Nephron progenitor cell (in vitro differentiated cells): Measurements from ENCODE around the gene PARN.

Source experiments
- DNase-seq: peaks from one replicate; pipeline ENCODE4 v3.0.0; 2021
- H3K27ac Mint-ChIP-seq: 2 replicates; pipeline ENCODE4 v1.8.0; 2021; ENCODE audit warnings: mild to moderate bottlenecking, moderate library complexity, mixed read lengths
- H3K27me3 Mint-ChIP-seq: 2 replicates; pipeline ENCODE4 v1.8.0; 2021; ENCODE audit warnings: mild to moderate bottlenecking, low read depth, mixed read lengths; ENCODE audit not compliant: poor library complexity
- H3K36me3 Mint-ChIP-seq: 2 replicates; pipeline ENCODE4 v1.8.0; 2021; ENCODE audit warnings: low read depth, mixed read lengths
- H3K4me1 Mint-ChIP-seq: 2 replicates; pipeline ENCODE4 v1.8.0; 2021; ENCODE audit warnings: mixed read lengths
- H3K4me3 Mint-ChIP-seq: 2 replicates; pipeline ENCODE4 v1.8.0; 2021; ENCODE audit warnings: mild to moderate bottlenecking, moderate library complexity, mixed read lengths
- H3K9me3 Mint-ChIP-seq: 2 replicates; pipeline ENCODE4 v1.8.0; 2021; ENCODE audit warnings: mild to moderate bottlenecking, moderate library complexity, mixed read lengths
- TF ChIP-seq, protein P1 (sequence below): fragments of 200-600 bp; sonication (generic); IDR thresholded peaks from 2 replicates; pipeline ENCODE4 v1.5.0; 2021; ENCODE audit warnings: antibody characterized with exemption

The PARN gene

GRCh38 chr16:14609716-14610115 lies 20.3 kb downstream of the PARN start:
- H3K4me3 Mint-ChIP-seq, result no peak overlapping the region
- TF ChIP-seq, protein P1, sequence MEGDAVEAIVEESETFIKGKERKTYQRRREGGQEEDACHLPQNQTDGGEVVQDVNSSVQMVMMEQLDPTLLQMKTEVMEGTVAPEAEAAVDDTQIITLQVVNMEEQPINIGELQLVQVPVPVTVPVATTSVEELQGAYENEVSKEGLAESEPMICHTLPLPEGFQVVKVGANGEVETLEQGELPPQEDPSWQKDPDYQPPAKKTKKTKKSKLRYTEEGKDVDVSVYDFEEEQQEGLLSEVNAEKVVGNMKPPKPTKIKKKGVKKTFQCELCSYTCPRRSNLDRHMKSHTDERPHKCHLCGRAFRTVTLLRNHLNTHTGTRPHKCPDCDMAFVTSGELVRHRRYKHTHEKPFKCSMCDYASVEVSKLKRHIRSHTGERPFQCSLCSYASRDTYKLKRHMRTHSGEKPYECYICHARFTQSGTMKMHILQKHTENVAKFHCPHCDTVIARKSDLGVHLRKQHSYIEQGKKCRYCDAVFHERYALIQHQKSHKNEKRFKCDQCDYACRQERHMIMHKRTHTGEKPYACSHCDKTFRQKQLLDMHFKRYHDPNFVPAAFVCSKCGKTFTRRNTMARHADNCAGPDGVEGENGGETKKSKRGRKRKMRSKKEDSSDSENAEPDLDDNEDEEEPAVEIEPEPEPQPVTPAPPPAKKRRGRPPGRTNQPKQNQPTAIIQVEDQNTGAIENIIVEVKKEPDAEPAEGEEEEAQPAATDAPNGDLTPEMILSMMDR, result no peak
- H3K4me1 Mint-ChIP-seq, result peaks cover 5% of the 10 kb centered on the region
- DNase-seq, result no peak
- peaks cover 34% of the 10 kb centered on the region for H3K36me3 Mint-ChIP-seq
- no peaks in the 10 kb centered on the region for H3K9me3 Mint-ChIP-seq
- H3K27me3 Mint-ChIP-seq, result no peaks in the 10 kb centered on the region
- no peak overlapping the region for H3K27ac Mint-ChIP-seq

DNA sequence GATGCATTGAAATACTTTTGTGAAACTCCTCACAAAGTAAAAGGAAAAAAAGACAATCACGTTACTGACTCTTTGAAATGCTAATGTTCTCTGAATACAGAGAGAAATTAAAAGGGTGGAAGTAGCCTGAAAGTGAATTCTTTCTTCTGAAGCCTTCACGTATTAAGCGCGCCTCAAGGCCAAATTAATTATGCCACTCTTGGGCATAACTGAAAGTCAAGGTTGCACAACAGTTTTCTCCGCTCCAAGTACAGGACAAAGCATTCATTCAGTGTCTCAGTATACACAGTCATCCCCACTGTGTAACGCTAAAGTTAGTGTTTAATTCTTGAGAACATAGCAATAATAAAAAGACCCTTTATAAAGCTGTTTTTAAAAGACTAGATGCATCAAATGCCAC lies 21.5 kb downstream of the PARN start:
- H3K27ac Mint-ChIP-seq, result no peak overlapping the region
- DNase-seq, result no peak
- TF ChIP-seq, protein P1, result no peak
- no peak overlapping the region for H3K4me3 Mint-ChIP-seq
- H3K9me3 Mint-ChIP-seq, result no peaks in the 10 kb centered on the region
- no peaks in the 10 kb centered on the region for H3K27me3 Mint-ChIP-seq
- H3K4me1 Mint-ChIP-seq, result peaks cover 5% of the 10 kb centered on the region
- peaks cover 31% of the 10 kb centered on the region for H3K36me3 Mint-ChIP-seq

DNA sequence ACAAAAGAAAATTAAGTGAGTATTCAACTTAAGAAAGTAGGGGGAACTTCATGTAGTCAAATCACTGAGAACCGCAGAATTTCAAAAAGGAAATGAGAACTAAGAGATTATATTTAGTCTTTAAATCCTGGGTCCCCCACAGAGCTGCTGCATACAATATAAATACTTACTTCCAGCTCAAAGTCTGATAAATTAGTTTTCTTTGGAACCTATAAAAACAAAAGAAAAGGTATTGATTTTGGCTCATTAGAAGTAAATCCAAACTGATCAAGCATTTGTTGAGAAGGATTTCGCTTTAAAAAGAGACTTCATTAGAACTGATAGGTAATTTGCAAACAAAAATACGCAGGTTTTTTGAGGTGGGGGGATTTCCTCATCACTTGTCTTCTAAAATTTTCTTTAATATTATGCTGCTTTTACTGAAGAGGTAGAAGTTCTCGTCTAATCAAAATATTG lies 21.9 kb downstream of the PARN start:
- TF ChIP-seq, protein P1, result no peak
- H3K4me3 Mint-ChIP-seq, result no peak overlapping the region
- H3K4me1 Mint-ChIP-seq, result peaks cover 5% of the 10 kb centered on the region
- peaks cover 32% of the 10 kb centered on the region for H3K36me3 Mint-ChIP-seq
- H3K27me3 Mint-ChIP-seq, result no peaks in the 10 kb centered on the region
- no peaks in the 10 kb centered on the region for H3K9me3 Mint-ChIP-seq
- DNase-seq, result no peak
- no peak overlapping the region for H3K27ac Mint-ChIP-seq

DNA sequence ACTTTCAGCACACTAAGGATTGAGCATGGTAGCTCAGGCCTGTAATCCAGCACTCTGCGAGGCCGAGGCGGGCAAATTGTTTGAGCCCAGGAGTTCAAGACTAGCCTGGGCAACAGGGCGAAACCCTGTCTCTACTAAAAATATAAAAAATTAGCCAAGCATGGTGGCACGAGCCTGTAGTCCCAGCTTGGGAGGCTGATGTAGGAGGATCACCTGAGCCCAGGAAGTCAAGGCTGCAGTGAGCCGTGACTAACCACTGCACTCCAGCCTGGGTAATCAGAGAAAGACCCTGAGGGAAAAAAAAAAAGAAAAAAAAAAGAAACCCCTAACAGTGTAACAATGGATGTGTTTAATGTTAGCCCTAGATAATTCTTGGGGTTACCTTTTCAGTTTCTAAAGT lies 24.0 kb downstream of the PARN start:
- TF ChIP-seq, protein P1, result no peak

DNA sequence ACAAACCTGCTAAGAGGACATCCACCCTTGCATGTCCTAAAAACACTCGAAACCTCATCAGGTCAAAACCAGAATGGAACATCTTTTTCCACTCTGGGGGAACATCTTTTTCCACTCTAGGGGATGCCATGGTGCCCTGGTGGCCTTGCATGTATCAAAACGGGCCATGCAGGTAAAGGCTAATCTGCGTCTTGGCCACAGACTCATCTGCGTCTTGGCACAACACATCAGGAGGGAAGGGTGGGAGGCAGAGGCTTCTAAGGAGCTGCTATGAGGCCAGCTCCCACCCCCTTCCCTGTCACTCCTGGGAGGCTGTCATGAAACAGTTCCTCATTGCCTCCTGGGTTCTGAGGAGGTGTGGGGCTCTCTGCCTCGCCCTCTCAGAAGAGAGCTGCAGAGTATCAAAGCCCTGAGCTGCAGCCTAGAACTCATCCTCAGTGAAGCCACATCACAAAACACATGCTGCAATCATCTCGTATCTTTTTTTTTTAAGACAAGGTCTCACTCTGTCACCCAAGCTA lies 27.6 kb downstream of the PARN start:
- H3K36me3 Mint-ChIP-seq, result peaks cover 61% of the 10 kb centered on the region
- H3K4me1 Mint-ChIP-seq, result peaks cover 5% of the 10 kb centered on the region
- H3K9me3 Mint-ChIP-seq, result no peaks in the 10 kb centered on the region
- TF ChIP-seq, protein P1, result no peak
- H3K27me3 Mint-ChIP-seq, result no peaks in the 10 kb centered on the region
- DNase-seq, result no peak
- H3K27ac Mint-ChIP-seq, result peak overlapping the region; percentile 17
- H3K4me3 Mint-ChIP-seq, result no peak overlapping the region

More for the DNA sequence above, 24.0 kb downstream of the PARN start:
- Mint-ChIP-seq H3K4me1 (peaks cover 5% of the 10 kb centered on the region), H3K27ac (no peak overlapping the region), H3K36me3 (peaks cover 46% of the 10 kb centered on the region), H3K9me3 (no peaks in the 10 kb centered on the region), H3K4me3 (no peak overlapping the region), H3K27me3 (no peaks in the 10 kb centered on the region)
- peak; percentile 6 for DNase-seq

GRCh38 chr16:14600164-14600563 lies 29.9 kb downstream of the PARN start:
- DNase-seq, result no peak
- no peak overlapping the region for H3K27ac Mint-ChIP-seq
- no peaks in the 10 kb centered on the region for H3K4me1 Mint-ChIP-seq
- TF ChIP-seq, protein P1, result peak; percentile 55
- H3K36me3 Mint-ChIP-seq, result peaks cover 74% of the 10 kb centered on the region
- no peaks in the 10 kb centered on the region for H3K27me3 Mint-ChIP-seq
- no peak overlapping the region for H3K4me3 Mint-ChIP-seq
- H3K9me3 Mint-ChIP-seq, result no peaks in the 10 kb centered on the region
